ENCODE results near the gene PSEN1. TPM values are rescaled to one million over a fixed set of nuclear protein-coding genes. Genes with fewer than 3 reads are reported as not detected.

PSEN1 gene
- total RNA-seq, 1 experiment from 2014 or later, result 39.3 TPM

GRCh38 chr14:73243341-73243740, 107.0 kb downstream of the PSEN1 start:
- ChIA-PET CTCF (no interaction called here), POLR2A (no interaction called here)
- in situ Hi-C loops (cut with HindIII; ENCODE audit: low pct_unique_long_range_greater_than_20kb, low sequenced_read_pairs) (no loop called here), intact Hi-C loops (cut with micrococcal nuclease; ENCODE audit: unreplicated experiment) (no loop called here)
- ATAC-seq (no peak), DNase-seq (ENCODE audit: low read depth, low spot score) (no peak)
- Histone ChIP-seq H3K27me3 (ENCODE audit: control insufficient read depth, insufficient read depth, low read length) (no peaks in the 10 kb centered on the region), H3K27ac (ENCODE audit: low read length) (no peak overlapping the region), H3K4me3 (ENCODE audit: low read depth in 2 of 2, low read length in 2 of 2) (no peak overlapping the region), H3K36me3 (ENCODE audit: control insufficient read depth, insufficient read depth, low read length) (no peaks in the 10 kb centered on the region), H3K4me1 (ENCODE audit: control insufficient read depth, insufficient read depth, low read length) (peaks cover 14% of the 10 kb centered on the region), H3K9me3 (ENCODE audit: control insufficient read depth, insufficient read depth, low read depth, low read length) (no peaks in the 10 kb centered on the region)
- no TSS peak for BruUV-seq (replicated peaks)
- TF ChIP-seq SIN3A (IDR thresholded peaks at IDR 0.05; ENCODE audit: borderline replicate concordance, insufficient read depth, low read depth, low read length), result no peak
- no peak for TF ChIP-seq REST (IDR thresholded peaks at IDR 0.05; ENCODE audit: insufficient read depth in 1 of 2, low read depth in 2 of 2, low read length in 1 of 2)
- no peak for TF ChIP-seq CTCF (IDR thresholded peaks at IDR 0.05)
- no peak for TF ChIP-seq POLR2AphosphoS5 (IDR thresholded peaks at IDR 0.05; ENCODE audit: low read depth, low read length)
- no peak for TF ChIP-seq TCF7L2 (IDR thresholded peaks at IDR 0.05; ENCODE audit: low read depth, low read length)

- BruUV-seq (replicated peaks), result no TSS peak
- TF ChIP-seq REST (IDR thresholded peaks at IDR 0.05; ENCODE audit: insufficient read depth in 1 of 2, low read depth in 2 of 2, low read length in 1 of 2), result no peak
- TF ChIP-seq CTCF (IDR thresholded peaks at IDR 0.05), result no peak
- no peak for TF ChIP-seq TCF7L2 (IDR thresholded peaks at IDR 0.05; ENCODE audit: low read depth, low read length)
- no peak for TF ChIP-seq SIN3A (IDR thresholded peaks at IDR 0.05; ENCODE audit: borderline replicate concordance, insufficient read depth, low read depth, low read length)
- no peak for TF ChIP-seq POLR2AphosphoS5 (IDR thresholded peaks at IDR 0.05; ENCODE audit: low read depth, low read length)
- DNase-seq (ENCODE audit: low read depth, low spot score) (no peak), ATAC-seq (no peak)
- intact Hi-C loops (cut with micrococcal nuclease; ENCODE audit: unreplicated experiment), result no loop called here
- in situ Hi-C loops (cut with HindIII; ENCODE audit: low pct_unique_long_range_greater_than_20kb, low sequenced_read_pairs), result no loop called here
- no peaks in the 10 kb centered on the region for H3K27me3 ChIP-seq (ENCODE audit: control insufficient read depth, insufficient read depth, low read length)
- ChIA-PET CTCF (no interaction called here), POLR2A (no interaction called here)
- H3K36me3 ChIP-seq (ENCODE audit: control insufficient read depth, insufficient read depth, low read length), result no peaks in the 10 kb centered on the region
- no peaks in the 10 kb centered on the region for H3K9me3 ChIP-seq (ENCODE audit: control insufficient read depth, insufficient read depth, low read depth, low read length)
- no peak overlapping the region for H3K27ac ChIP-seq (ENCODE audit: low read length)
- peaks cover 10% of the 10 kb centered on the region for H3K4me1 ChIP-seq (ENCODE audit: control insufficient read depth, insufficient read depth, low read length)
- H3K4me3 ChIP-seq (ENCODE audit: low read depth in 2 of 2, low read length in 2 of 2), result no peak overlapping the region
These were observed 107.4 kb downstream of the PSEN1 start for GRCh38 chr14:73243748-73244147.

Measured in Panc1 (cell line).